NCI-H1436 (cell line): ENCODE results near the gene SKA3.
"Not testable (repeated sequence)": the region's sequence is repeated elsewhere in the genome, so short reads cannot be mapped to it uniquely, and the experiment has no call there.

Experiments used
- DNase-seq: peaks from one replicate; lab custom pipeline; 2025; lab: John Stamatoyannopoulos, UW

The SKA3 gene

GRCh38 chr13:21165606-21166005 is 10.7 kb downstream of the SKA3 start:
- DNase-seq: not testable (repeated sequence)

GRCh38 chr13:21164631-21165030 is 11.7 kb downstream of the SKA3 start:
- DNase-seq: no peak

GRCh38 chr13:21152251-21152899 is 24.0 kb downstream of the SKA3 start:
- no peak for DNase-seq

DNA sequence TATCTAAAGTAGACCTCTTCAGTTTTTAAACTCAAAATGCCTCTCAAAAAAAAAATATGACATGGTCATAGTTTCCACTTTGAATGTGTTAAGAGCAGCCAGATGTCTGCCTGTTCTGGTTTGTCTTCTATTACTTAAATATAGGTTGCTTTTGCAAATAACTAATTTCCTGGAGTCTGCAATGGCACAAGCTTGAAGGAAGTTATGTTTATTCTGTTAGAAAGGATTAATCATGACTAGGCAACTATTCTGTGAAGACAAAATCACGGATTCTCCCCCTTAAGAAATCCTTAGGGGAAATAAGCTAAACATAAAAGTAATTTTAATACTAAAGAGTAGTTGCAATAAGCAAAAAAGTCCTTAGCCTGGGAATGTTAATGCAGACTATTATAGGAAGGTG is 26.3 kb downstream of the SKA3 start:
- no peak for DNase-seq

DNA sequence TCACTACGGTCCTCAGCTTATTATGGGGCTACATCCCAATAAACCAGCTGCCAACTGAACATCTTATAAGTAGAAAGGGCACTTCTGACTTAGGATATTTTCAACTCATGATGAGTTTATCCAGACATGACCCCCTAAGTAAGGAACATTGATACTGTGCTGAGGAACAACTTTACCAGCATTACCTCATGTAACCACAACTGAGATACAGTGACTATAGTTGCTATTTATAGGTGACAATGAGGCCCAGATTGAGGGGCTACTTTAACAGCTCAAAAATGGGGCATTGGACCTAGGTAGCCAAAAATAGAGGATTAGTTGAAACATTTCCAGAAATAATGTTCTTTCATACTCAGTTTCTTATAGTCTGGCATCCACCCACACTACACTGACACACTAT is 26.8 kb downstream of the SKA3 start:
- DNase-seq: no peak

DNA sequence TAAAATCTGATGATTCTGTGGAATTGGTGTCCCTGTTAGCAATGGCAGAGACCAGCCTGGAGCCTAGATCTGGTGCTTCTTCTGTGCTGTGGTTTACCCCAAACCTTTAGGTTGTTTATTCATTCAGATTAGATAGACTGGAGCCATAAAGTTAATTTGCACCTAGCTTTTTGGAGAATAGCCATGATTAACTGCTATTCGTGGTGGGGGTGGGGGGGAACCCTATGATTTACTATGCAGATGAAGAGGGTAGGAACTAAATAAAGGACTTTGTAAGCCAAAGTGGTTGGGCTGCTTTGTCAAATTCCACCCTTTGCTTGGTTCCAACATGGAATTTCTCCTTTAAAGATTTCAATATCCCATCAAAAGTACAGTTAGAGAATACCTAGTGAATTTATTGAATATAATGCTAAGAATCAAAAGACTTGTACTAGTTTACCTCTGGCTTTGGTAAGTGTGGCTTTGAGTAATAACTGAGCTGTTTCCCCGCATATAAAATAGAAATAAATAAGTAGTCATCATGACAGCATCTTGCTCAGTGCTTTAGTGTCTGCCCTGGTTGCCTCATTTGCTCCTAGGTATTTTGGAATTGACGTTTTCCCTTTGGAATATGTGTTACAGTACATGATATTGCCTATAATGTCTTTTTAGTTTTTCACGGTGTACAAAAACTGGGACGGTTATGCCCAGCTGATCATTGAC is 27.6 kb downstream of the SKA3 start:
- DNase-seq: no peak

GRCh38 chr13:21147827-21148226 is 28.5 kb downstream of the SKA3 start:
- DNase-seq: no peak

DNA sequence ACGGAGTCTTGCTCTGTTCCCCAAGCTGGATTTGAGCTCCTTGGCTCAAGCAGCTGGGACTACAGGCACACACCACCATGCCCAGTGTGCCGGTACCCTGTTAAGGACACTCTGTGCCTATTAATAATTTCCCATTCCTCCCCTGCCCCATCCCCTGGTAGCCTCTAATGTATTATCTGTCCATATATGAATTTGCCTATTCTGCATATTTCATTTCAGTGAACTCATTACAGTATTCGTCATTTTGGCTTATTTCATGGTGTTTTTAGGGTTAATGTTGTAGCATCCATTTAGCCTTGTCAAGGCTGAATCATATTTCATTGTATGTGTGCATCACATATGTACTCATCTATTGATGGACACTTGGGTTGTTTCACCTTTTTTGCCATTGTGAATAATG is 33.6 kb downstream of the SKA3 start:
- DNase-seq: no peak

- DNase-seq: no peak
Measured at GRCh38 chr13:21139374-21139773, 37.0 kb downstream of the SKA3 start.

DNA sequence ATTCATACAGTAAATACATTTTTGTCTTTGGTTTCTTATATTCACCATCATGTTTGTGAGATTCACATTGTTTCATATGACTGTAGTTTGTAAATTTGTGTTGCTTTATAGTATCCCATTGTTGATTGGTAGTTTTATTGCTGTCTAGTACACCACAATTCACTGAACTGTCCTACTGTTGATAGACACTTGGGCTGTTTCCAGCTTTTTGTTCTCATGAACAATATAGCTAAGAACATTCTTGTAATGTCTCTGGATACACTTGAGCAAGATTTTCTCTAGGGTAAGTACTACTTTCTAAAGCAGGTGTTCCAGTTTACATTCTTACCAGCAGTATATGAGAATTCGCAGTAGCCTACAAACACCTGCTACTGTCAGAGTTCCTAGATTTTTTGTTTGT is 37.8 kb downstream of the SKA3 start:
- no peak for DNase-seq

GRCh38 chr13:21137696-21138095 is 38.7 kb downstream of the SKA3 start:
- DNase-seq: no peak

DNA sequence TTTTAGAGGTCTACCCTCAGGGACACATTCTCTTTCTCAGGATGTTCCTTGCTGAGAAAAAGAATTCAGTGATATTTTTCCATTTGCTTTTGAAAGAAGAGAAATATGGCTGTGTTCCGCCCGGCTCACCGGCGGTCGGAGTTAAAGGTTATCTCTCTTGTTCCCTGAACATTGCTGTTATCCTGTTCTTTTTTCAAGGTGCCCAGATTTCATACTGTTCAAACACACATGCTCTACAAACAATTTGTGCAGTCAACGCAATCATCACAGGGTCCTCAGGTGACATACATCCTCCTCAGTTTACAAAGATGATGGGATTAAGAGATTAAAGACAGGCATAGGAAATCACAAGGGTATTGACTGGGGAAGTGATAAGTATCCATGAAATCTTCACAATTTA is 40.5 kb downstream of the SKA3 start:
- DNase-seq: not testable (repeated sequence)

- DNase-seq: no peak
Measured at GRCh38 chr13:21134475-21134874, 41.9 kb downstream of the SKA3 start.

- DNase-seq: no peak
Measured at GRCh38 chr13:21133077-21133476, 43.3 kb downstream of the SKA3 start.

DNA sequence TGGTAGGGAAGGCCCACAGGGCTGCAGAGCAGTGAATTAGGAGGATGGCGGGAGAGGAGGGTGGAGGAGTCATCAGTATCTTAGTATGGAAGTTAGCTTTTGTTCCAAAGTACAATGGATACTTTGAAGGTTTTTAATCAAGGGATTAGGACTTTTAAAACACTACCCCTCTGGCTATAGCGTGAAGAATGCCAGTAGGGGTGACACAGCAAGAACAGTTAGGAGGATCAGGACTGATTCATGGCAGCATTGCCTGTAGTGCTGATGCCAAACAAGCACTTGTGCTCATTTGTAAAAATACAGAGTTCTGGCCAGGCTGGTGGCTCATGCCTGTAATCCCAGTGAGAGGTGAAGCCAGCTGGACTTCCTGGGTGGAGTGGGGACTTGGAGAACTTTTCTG is 46.2 kb downstream of the SKA3 start:
- no peak for DNase-seq

- DNase-seq: peak; percentile 32
Measured at GRCh38 chr13:21124852-21125251, 51.5 kb downstream of the SKA3 start.

- DNase-seq: no peak
Measured at GRCh38 chr13:21123956-21124355, 52.4 kb downstream of the SKA3 start.

- no peak for DNase-seq
Measured at GRCh38 chr13:21121616-21122015, 54.7 kb downstream of the SKA3 start.

DNA sequence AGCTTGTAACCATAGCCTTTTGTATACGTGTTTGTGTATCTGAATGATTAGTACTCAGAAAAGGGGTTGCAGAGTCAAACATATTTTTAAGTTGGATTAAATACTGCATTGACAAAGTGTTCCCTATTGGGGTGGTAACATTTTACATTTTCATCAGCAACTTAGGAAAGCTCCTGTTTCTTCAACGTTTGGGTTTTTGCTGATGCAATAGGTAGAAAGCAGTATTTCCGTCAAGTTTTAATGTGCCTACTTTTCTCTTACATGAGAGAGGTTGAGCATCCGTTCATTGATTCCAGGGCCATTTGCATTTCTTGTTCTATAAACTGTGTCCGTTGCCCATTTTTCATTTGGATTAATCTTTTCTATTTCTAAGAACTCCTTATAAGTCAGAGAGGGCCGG is 56.2 kb downstream of the SKA3 start:
- no peak for DNase-seq

DNA sequence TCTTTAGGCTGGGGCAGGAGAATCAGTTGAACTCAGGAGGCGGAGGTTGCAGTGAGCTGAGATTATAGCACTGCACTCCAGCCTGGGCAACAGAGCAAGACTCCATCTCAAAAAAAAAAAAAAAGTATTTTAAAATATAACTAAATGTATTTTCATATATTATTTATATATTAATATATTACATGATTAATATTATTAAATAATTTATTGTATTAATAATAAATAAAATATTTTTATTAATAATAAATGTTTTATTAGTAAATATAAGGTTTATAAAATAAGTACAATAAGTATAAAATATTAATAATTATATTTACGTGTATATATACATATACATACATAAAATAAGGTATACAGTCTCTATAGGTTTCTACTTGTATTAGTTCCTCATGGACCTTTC is 56.8 kb downstream of the SKA3 start:
- no peak for DNase-seq

DNA sequence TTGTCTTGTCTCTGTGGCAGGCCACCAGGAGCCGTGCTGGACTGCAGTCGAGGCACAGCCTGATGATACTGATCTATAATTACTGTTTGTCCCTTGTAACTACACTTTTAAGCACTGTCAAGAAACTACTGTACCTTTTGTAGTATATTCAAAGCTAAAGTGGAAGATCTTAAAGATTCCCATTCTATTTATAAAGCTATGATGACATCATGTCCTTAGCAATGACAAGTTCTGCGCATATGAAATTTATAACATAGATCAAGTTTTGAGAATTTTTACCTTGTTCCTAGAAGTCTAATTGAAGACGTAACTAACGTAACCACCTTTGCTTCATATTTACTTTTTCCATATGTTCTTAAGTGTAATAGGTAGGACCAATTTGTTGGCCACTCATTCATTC is 58.2 kb downstream of the SKA3 start:
- no peak for DNase-seq

DNA sequence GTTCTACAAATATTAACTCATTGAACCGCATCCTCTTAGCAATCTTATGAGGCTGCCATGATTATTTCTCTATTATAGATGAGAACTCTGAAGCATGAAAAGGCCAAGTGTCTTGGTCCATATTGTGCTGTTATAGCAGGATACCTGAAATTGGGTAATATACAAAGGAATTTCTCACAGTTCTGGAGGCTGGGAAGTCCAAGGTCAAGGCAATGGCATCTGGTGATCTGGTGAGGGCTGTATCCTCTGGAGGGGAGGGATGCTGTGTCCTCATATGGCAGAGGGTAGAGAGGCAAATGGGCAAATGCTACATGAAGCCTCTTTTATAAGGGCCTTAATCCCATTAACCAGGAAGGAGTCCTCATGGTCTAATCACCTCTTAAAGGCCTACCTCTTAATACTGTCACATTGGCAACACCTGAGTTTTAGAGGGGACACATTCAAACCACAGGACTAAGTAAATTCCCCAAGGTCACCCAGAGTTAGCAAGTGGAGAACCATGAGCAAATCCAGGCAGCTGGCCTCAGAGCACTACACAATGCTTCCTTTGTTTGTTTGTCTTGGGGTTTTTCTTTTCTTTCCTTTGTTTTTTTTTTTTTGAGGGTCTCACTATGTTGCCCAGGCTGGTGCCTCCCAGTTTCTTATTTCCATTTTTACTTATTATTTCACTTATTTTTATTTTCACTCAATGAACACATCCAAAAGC is 59.1 kb downstream of the SKA3 start:
- DNase-seq: no peak

DNA sequence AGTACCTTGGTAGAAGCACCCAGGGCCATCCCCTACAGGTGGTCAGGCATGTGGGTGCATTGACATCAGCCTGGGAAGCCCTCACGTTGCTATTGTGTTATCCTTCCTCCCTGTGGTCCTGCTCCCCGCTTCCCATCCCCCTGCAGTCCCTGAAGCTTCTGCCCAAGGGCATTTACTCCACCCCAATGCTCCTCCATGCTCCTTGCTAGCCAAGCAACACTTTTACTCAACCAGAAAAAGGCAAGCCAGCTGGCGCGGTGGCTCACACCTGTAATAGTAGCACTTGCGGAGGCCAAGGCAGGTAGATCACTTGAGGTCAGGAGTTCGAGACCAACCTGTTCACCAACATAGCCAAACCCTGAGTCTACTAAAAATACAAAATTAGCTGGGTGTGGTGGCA is 60.2 kb downstream of the SKA3 start:
- DNase-seq: no peak
